Measurements from ENCODE around the gene CACNB2.

CACNB2 gene

DNA sequence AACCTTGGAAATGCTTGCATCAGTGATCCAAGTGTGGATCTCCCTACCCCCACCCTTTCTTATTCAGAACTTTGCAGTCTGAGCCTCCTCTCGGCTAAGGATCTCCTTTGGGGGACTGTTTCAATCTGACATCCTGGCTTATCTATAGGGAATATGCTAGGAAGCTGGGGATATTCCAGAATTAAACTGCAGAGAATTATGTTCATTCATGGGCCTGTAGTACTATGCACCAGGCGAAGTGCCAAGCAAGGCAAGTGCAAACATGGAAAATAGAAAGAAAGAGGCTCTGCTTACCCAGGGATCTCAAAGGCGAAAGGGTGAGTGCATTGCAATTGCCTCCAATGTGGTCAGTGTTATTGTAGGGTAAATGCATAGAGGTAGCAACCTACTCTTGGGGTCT lies 96.5 kb downstream of the CACNB2 start:
- Histone ChIP-seq H3K9ac (ENCODE audit: low read length) (no peak overlapping the region), H3K36me3 (ENCODE audit: control insufficient read depth, low read depth, low read length) (no peaks in the 10 kb centered on the region), H3K4me1 (ENCODE audit: control insufficient read depth, low read depth, low read length) (peaks cover 12% of the 10 kb centered on the region), H3K9me3 (ENCODE audit: control insufficient read depth, low read depth, low read length) (no peaks in the 10 kb centered on the region), H3K4me3 (ENCODE audit: low read length) (no peak overlapping the region), H3K27me3 (ENCODE audit: control insufficient read depth, insufficient read depth, low read length) (no peaks in the 10 kb centered on the region), H3K27ac (ENCODE audit: low read length) (no peak overlapping the region)

DNA sequence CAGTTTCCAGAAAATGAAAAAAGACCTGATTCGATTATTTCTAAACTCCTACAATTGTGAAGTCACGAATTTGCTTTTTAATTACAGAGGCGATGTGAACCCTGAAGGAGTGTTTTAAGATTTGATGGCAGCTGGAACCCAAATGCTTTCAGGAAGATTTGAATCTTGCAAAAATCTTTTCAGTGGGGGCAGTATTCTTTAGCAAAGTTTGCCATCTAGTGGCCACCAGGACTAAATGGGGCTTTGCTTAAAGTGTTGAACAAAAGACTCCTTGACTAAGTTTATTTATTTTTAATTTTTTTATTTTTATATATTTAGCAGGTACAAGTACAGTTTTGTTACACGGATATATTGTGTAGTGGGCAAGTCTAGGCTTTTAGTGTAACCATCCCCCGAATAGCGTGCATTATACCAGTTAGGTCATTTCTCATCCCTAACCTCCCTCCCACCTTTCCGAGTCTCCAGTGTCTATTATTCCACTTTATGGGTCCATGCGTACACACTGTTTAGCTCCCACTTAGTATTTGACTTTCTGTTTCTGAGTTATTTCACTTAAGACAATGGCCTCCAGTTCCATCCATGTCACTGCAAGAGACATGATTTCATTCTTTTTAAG lies 98.8 kb downstream of the CACNB2 start:
- Histone ChIP-seq H3K36me3 (ENCODE audit: control insufficient read depth, low read depth, low read length) (no peaks in the 10 kb centered on the region), H3K9me3 (ENCODE audit: control insufficient read depth, low read depth, low read length) (no peaks in the 10 kb centered on the region), H3K9ac (ENCODE audit: low read length) (no peak overlapping the region), H3K4me1 (ENCODE audit: control insufficient read depth, low read depth, low read length) (peaks cover 11% of the 10 kb centered on the region), H3K27me3 (ENCODE audit: control insufficient read depth, insufficient read depth, low read length) (no peaks in the 10 kb centered on the region), H3K27ac (ENCODE audit: low read length) (no peak overlapping the region), H3K4me3 (ENCODE audit: low read length) (no peak overlapping the region)

GRCh38 chr10:18240185-18240882 lies 100.1 kb downstream of the CACNB2 start:
- Histone ChIP-seq H3K9ac (ENCODE audit: low read length) (no peak overlapping the region), H3K4me1 (ENCODE audit: control insufficient read depth, low read depth, low read length) (peaks cover 5% of the 10 kb centered on the region), H3K4me3 (ENCODE audit: low read length) (no peak overlapping the region), H3K27me3 (ENCODE audit: control insufficient read depth, insufficient read depth, low read length) (no peaks in the 10 kb centered on the region), H3K27ac (ENCODE audit: low read length) (no peak overlapping the region), H3K9me3 (ENCODE audit: control insufficient read depth, low read depth, low read length) (no peaks in the 10 kb centered on the region), H3K36me3 (ENCODE audit: control insufficient read depth, low read depth, low read length) (no peaks in the 10 kb centered on the region)

DNA sequence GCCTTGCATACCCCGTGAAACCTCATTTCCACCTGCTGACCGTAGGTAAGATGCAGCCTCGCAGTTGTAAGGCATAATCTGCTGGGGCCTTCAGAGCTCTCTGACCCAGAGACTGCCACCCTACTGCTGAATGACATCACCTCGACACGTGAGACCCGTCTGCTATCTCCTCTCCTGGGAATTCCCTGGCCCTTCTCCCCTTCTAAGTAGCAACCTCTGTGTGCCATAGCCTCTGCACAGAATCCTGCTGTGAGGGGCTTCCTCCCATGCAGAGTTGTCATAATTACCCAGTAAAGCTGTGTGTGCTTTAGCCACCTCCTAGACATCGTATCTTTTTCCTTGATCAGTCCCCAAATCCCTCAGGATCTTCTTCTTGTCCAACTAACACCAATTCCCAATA lies 106.7 kb downstream of the CACNB2 start:
- no peak overlapping the region for H3K27ac ChIP-seq (ENCODE audit: low read length)
- no peak overlapping the region for H3K4me3 ChIP-seq (ENCODE audit: low read length)
- no peaks in the 10 kb centered on the region for H3K36me3 ChIP-seq (ENCODE audit: control insufficient read depth, low read depth, low read length)
- no peak overlapping the region for H3K9ac ChIP-seq (ENCODE audit: low read length)
- no peaks in the 10 kb centered on the region for H3K9me3 ChIP-seq (ENCODE audit: control insufficient read depth, low read depth, low read length)
- no peaks in the 10 kb centered on the region for H3K4me1 ChIP-seq (ENCODE audit: control insufficient read depth, low read depth, low read length)
- H3K27me3 ChIP-seq (ENCODE audit: control insufficient read depth, insufficient read depth, low read length) = no peaks in the 10 kb centered on the region

DNA sequence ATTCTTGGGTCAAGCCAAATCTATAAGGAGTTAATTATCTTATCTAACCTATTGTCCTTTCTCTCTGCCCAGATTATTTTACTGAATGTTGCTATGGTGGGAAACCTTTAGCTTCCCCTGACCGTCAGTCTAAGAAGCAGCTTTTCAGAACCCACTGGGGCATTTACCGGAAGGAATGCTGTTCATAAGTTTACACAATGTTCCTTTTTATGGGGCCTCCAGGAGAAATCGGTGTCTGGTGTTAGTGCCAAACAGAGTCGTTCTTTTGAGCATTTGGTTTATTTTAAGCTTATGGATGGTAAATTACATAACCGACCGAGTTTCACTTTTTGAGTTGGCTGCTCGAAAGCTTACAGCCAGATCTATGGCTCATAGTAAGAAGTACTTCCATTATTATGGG lies 111.9 kb downstream of the CACNB2 start:
- H3K27me3 ChIP-seq (ENCODE audit: control insufficient read depth, insufficient read depth, low read length) = no peaks in the 10 kb centered on the region
- H3K36me3 ChIP-seq (ENCODE audit: control insufficient read depth, low read depth, low read length) = no peaks in the 10 kb centered on the region
- no peak overlapping the region for H3K27ac ChIP-seq (ENCODE audit: low read length)
- H3K4me3 ChIP-seq (ENCODE audit: low read length) = no peak overlapping the region
- H3K9me3 ChIP-seq (ENCODE audit: control insufficient read depth, low read depth, low read length) = no peaks in the 10 kb centered on the region
- no peak overlapping the region for H3K9ac ChIP-seq (ENCODE audit: low read length)
- no peaks in the 10 kb centered on the region for H3K4me1 ChIP-seq (ENCODE audit: control insufficient read depth, low read depth, low read length)

- Histone ChIP-seq H3K36me3 (ENCODE audit: control insufficient read depth, low read depth, low read length) (no peaks in the 10 kb centered on the region), H3K9ac (ENCODE audit: low read length) (no peak overlapping the region)
Observed at GRCh38 chr10:18254086-18254485, 113.9 kb downstream of the CACNB2 start.

DNA sequence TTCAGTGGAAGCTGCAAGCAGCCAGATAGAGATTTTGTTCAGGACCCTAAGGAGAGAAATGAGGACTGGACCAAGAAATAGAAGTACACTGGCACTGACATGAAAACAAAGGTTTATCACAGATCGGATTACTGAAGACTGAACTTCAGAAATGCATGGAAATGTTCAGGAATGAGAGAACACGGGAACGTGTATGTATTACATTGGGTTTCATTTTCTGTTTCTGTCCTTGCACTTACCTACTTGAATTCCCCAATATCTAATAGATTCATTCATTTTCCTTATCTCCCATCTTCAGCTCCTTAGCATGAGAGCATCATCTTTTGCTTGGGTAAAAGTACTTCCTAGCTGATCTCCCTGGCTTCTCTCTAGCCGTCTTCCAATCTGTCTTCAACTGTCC lies 114.5 kb downstream of the CACNB2 start:
- H3K27me3 ChIP-seq (ENCODE audit: control insufficient read depth, insufficient read depth, low read length) = no peaks in the 10 kb centered on the region
- no peak overlapping the region for H3K4me3 ChIP-seq (ENCODE audit: low read length)
- H3K9ac ChIP-seq (ENCODE audit: low read length) = no peak overlapping the region
- H3K4me1 ChIP-seq (ENCODE audit: control insufficient read depth, low read depth, low read length) = no peaks in the 10 kb centered on the region
- no peaks in the 10 kb centered on the region for H3K36me3 ChIP-seq (ENCODE audit: control insufficient read depth, low read depth, low read length)
- H3K9me3 ChIP-seq (ENCODE audit: control insufficient read depth, low read depth, low read length) = no peaks in the 10 kb centered on the region
- no peak overlapping the region for H3K27ac ChIP-seq (ENCODE audit: low read length)

More at GRCh38 chr10:18254086-18254485, 113.9 kb downstream of the CACNB2 start:
- Histone ChIP-seq H3K27me3 (ENCODE audit: control insufficient read depth, insufficient read depth, low read length) (no peaks in the 10 kb centered on the region), H3K9me3 (ENCODE audit: control insufficient read depth, low read depth, low read length) (no peaks in the 10 kb centered on the region), H3K4me1 (ENCODE audit: control insufficient read depth, low read depth, low read length) (no peaks in the 10 kb centered on the region), H3K4me3 (ENCODE audit: low read length) (no peak overlapping the region), H3K27ac (ENCODE audit: low read length) (no peak overlapping the region)

DNA sequence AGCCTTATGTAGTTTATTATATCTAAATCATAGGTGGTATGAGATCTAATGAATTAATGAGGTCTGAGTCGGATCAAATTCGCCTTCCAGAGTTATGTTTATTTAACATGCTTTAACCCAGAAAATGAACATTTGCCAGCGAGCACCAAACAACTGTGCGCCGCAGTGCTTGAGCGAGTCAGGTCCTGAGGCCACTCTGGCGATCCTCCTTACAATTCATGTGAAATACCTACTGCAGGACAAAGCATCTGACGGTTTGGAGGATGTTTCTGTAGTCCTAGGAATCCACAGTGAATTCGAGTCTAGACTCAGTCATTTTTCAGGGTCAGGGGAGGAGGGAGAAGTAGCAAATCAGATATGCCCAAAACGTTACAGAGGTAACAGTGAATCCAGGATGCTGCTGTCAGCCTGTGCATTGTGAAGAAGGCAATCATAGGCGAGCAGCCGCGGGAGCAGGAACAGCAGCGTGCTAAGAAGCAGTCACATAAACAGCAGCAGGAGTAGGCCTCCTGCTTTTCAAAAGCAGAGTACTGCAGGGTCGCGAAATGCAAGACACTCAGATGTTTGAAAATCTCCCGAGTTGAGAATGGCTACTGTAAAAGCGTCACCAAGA lies 120.2 kb downstream of the CACNB2 start:
- Histone ChIP-seq H3K4me3 (ENCODE audit: low read length) (no peak overlapping the region), H3K9me3 (ENCODE audit: control insufficient read depth, low read depth, low read length) (no peaks in the 10 kb centered on the region), H3K27ac (ENCODE audit: low read length) (no peak overlapping the region), H3K9ac (ENCODE audit: low read length) (no peak overlapping the region), H3K4me1 (ENCODE audit: control insufficient read depth, low read depth, low read length) (peaks cover 10% of the 10 kb centered on the region), H3K27me3 (ENCODE audit: control insufficient read depth, insufficient read depth, low read length) (no peaks in the 10 kb centered on the region), H3K36me3 (ENCODE audit: control insufficient read depth, low read depth, low read length) (no peaks in the 10 kb centered on the region)

DNA sequence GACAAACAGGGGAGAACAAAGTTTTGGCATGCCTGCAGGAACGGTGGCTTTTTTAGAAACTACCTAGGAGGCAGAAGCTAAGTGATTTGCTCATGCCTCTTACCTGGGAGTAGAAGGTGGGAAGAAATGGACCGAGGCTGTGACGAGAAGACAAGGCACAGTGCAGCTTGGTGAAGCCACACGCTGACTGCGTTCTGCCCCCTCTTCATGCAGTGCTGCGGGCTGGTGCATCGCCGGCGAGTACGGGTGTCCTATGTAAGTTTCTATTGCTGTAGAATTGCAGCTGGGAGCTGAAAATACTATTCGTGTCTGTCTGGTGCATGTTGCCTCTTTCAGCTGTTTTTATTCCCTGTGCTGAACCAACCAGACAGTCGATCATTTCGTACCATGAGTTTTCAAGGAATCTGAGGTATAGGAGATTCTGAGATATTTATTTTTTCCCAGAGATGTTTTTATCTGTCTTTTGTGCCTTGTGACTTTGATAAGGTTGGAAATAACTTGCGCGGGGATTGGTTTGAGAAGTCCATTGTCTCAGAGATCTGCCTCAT lies 120.9 kb downstream of the CACNB2 start:
- Histone ChIP-seq H3K36me3 (ENCODE audit: control insufficient read depth, low read depth, low read length) (no peaks in the 10 kb centered on the region), H3K9ac (ENCODE audit: low read length) (no peak overlapping the region), H3K9me3 (ENCODE audit: control insufficient read depth, low read depth, low read length) (no peaks in the 10 kb centered on the region), H3K27ac (ENCODE audit: low read length) (no peak overlapping the region), H3K4me3 (ENCODE audit: low read length) (no peak overlapping the region), H3K4me1 (ENCODE audit: control insufficient read depth, low read depth, low read length) (peaks cover 10% of the 10 kb centered on the region), H3K27me3 (ENCODE audit: control insufficient read depth, insufficient read depth, low read length) (no peaks in the 10 kb centered on the region)

- Histone ChIP-seq H3K27me3 (ENCODE audit: control insufficient read depth, insufficient read depth, low read length) (no peaks in the 10 kb centered on the region), H3K9me3 (ENCODE audit: control insufficient read depth, low read depth, low read length) (no peaks in the 10 kb centered on the region), H3K36me3 (ENCODE audit: control insufficient read depth, low read depth, low read length) (no peaks in the 10 kb centered on the region), H3K4me1 (ENCODE audit: control insufficient read depth, low read depth, low read length) (peaks cover 10% of the 10 kb centered on the region), H3K9ac (ENCODE audit: low read length) (no peak overlapping the region), H3K27ac (ENCODE audit: low read length) (no peak overlapping the region), H3K4me3 (ENCODE audit: low read length) (no peak overlapping the region)
Observed at GRCh38 chr10:18261768-18262231, 121.6 kb downstream of the CACNB2 start.

GRCh38 chr10:18264466-18265050 lies 124.3 kb downstream of the CACNB2 start:
- Histone ChIP-seq H3K4me3 (ENCODE audit: low read length) (no peak overlapping the region), H3K27me3 (ENCODE audit: control insufficient read depth, insufficient read depth, low read length) (no peaks in the 10 kb centered on the region), H3K9me3 (ENCODE audit: control insufficient read depth, low read depth, low read length) (no peaks in the 10 kb centered on the region), H3K36me3 (ENCODE audit: control insufficient read depth, low read depth, low read length) (no peaks in the 10 kb centered on the region), H3K4me1 (ENCODE audit: control insufficient read depth, low read depth, low read length) (peaks cover 10% of the 10 kb centered on the region), H3K27ac (ENCODE audit: low read length) (no peak overlapping the region), H3K9ac (ENCODE audit: low read length) (no peak overlapping the region)
